Measurements from ENCODE around the gene DHX40. TPM values are rescaled to one million over a fixed set of nuclear protein-coding genes. Genes with fewer than 3 reads are reported as not detected.

DHX40 gene
- total and polyA plus RNA-seq, 2 of the 13 experiments (the other 11 are each of a cell fraction or from before 2014, with no cell fraction given), result 22.2 to 37.0 TPM

GRCh38 chr17:59619298-59620063, 54.1 kb downstream of the DHX40 start, which contains the start of gene CLTC (continued):
- TF ChIP-seq, protein P1, sequence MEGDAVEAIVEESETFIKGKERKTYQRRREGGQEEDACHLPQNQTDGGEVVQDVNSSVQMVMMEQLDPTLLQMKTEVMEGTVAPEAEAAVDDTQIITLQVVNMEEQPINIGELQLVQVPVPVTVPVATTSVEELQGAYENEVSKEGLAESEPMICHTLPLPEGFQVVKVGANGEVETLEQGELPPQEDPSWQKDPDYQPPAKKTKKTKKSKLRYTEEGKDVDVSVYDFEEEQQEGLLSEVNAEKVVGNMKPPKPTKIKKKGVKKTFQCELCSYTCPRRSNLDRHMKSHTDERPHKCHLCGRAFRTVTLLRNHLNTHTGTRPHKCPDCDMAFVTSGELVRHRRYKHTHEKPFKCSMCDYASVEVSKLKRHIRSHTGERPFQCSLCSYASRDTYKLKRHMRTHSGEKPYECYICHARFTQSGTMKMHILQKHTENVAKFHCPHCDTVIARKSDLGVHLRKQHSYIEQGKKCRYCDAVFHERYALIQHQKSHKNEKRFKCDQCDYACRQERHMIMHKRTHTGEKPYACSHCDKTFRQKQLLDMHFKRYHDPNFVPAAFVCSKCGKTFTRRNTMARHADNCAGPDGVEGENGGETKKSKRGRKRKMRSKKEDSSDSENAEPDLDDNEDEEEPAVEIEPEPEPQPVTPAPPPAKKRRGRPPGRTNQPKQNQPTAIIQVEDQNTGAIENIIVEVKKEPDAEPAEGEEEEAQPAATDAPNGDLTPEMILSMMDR (CRISPR knock-in tag; IDR thresholded peaks at IDR 0.05), result peak; percentile 21; the same call in 1 of the 2 replicates
- TF ChIP-seq AGO2 (optimal IDR thresholded peaks at IDR 0.05; ENCODE audit: low read depth, low read length) (peak; percentile 83), KLF12 (CRISPR knock-in tag; IDR thresholded peaks at IDR 0.05; ENCODE audit: borderline replicate concordance) (peak; percentile 84; the same call in 1 of the 2 replicates), PBX2 (CRISPR knock-in tag; IDR thresholded peaks at IDR 0.05) (no peak; the same call in 1 of the 2 replicates), RBM39 (IDR thresholded peaks at IDR 0.05; ENCODE audit: low read depth, low read length, poor library complexity, severe bottlenecking) (peak; percentile 100), HNRNPL (IDR thresholded peaks at IDR 0.05; ENCODE audit: low read depth, low read length) (peak; percentile 71), KLF6 (CRISPR knock-in tag; IDR thresholded peaks at IDR 0.05) (peak; percentile 97), NFRKB (IDR thresholded peaks at IDR 0.05) (peak; percentile 93), XBP1 (CRISPR knock-in tag; IDR thresholded peaks at IDR 0.05) (no peak; the same call in 1 of the 2 replicates), SP4 (CRISPR knock-in tag; IDR thresholded peaks at IDR 0.05) (peak; percentile 96), TEF (CRISPR knock-in tag; IDR thresholded peaks at IDR 0.05) (peak; percentile 21; the same call in 1 of the 2 replicates), ZBTB49 (CRISPR knock-in tag; IDR thresholded peaks at IDR 0.05; ENCODE audit: borderline replicate concordance) (peak; percentile 44; the same call in 1 of the 2 replicates), CAMTA2 (CRISPR knock-in tag; IDR thresholded peaks at IDR 0.05; ENCODE audit: borderline replicate concordance) (peak; percentile 71), ZNF143 (CRISPR knock-in tag; IDR thresholded peaks at IDR 0.05) (0 out of 2 replicates have a peak, but pooled peaks have one; percentile 2), PAWR (CRISPR knock-in tag; IDR thresholded peaks at IDR 0.05; ENCODE audit: borderline replicate concordance) (peak; percentile 92; the same call in 1 of the 2 replicates), YEATS4 (CRISPR knock-in tag; IDR thresholded peaks at IDR 0.05; ENCODE audit: borderline replicate concordance) (peak; percentile 100), NCOA1 (CRISPR knock-in tag; IDR thresholded peaks at IDR 0.05) (no peak), ZBTB42 (CRISPR knock-in tag; IDR thresholded peaks at IDR 0.05) (no peak), NFYC (CRISPR knock-in tag; IDR thresholded peaks at IDR 0.05) (peak; percentile 16; the same call in 1 of the 2 replicates)
- TF ChIP-seq, protein P2, sequence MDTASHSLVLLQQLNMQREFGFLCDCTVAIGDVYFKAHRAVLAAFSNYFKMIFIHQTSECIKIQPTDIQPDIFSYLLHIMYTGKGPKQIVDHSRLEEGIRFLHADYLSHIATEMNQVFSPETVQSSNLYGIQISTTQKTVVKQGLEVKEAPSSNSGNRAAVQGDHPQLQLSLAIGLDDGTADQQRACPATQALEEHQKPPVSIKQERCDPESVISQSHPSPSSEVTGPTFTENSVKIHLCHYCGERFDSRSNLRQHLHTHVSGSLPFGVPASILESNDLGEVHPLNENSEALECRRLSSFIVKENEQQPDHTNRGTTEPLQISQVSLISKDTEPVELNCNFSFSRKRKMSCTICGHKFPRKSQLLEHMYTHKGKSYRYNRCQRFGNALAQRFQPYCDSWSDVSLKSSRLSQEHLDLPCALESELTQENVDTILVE (CRISPR knock-in tag; IDR thresholded peaks at IDR 0.05), result peak; percentile 97
- TF ChIP-seq, protein P3, sequence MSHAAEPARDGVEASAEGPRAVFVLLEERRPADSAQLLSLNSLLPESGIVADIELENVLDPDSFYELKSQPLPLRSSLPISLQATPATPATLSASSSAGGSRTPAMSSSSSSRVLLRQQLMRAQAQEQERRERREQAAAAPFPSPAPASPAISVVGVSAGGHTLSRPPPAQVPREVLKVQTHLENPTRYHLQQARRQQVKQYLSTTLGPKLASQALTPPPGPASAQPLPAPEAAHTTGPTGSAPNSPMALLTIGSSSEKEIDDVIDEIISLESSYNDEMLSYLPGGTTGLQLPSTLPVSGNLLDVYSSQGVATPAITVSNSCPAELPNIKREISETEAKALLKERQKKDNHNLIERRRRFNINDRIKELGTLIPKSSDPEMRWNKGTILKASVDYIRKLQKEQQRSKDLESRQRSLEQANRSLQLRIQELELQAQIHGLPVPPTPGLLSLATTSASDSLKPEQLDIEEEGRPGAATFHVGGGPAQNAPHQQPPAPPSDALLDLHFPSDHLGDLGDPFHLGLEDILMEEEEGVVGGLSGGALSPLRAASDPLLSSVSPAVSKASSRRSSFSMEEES (CRISPR knock-in tag; IDR thresholded peaks at IDR 0.05), result peak; percentile 99

Measured in HepG2 (cell line).